ENCODE measurements around the gene MCM3AP. TPM values are rescaled to one million over a fixed set of nuclear protein-coding genes. Genes with fewer than 3 reads are reported as not detected.

The MCM3AP gene
- total and polyA plus RNA-seq, 9 of the 15 experiments (the other 6 are each of a cell fraction or from before 2014, with no cell fraction given), result 6.5 to 179 (median 69.6) TPM

DNA sequence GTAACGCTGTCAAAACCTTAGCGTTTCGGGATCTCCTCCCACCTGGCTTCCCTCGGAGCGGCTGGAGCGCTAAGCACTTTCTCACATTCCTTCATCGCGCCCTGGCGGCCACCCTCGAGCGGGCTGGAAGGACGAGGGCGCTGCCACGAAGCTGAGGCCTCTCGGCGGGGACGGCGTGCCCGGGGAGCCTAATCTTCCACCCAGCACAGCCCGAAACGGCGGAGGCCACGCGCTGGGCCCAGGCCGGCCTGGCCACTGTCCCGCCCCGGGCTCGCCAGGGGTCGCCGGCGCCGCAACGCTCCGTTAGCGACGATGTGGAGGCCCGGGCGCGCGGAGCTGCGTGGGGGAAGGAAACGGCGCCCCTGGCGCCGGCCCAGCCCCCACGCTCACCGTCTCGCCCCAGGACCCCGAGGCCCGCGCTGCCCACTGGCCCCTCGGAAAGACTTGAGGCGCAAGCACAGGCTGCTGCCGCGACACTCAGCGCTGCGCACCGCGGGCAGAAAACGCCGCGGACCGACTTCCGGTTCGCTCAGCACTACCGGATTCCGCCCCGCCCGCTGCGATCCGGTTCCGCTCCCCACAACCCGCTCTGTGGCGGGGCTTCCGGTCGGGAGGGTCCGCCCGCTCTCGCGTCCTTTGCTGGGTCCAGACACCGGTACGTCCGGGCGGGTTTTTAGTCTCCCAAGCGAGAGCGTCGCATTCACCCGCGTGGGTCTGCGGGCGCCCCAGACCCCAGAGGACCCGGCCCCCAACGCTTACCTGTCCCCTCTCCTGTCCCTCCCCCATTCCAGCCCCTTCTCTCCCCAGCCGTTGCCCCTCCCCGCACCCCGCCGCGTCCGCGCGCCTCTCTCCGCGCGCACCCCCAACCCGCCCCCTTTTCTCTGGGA, 593 bp upstream of the MCM3AP start, which contains the start of gene YBEY (continued):
- TF ChIP-seq CTCF (IDR thresholded peaks at IDR 0.05 in 2 of 3, conservative IDR thresholded peaks at IDR 0.05 in 1 of 3; ENCODE audit: insufficient read depth in 2 of 3, low read depth in 1 of 3, low read length in 3 of 3) (peak; percentile 41 to 57 (median 57)), ESRRA (IDR thresholded peaks at IDR 0.05; ENCODE audit: borderline replicate concordance, low read depth) (peak; percentile 66; the same call in 1 of the 2 replicates), STAT5A (IDR thresholded peaks at IDR 0.05; ENCODE audit: borderline replicate concordance, low read length) (no peak), THRA (IDR thresholded peaks at IDR 0.05) (no peak), ZMIZ1 (IDR thresholded peaks at IDR 0.05; ENCODE audit: low read depth in 2 of 2, low read length in 2 of 2) (peak in 1 of 2 experiments; percentile 63; a peak in 1 of 4 replicates), HOXB6 (CRISPR knock-in tag; IDR thresholded peaks at IDR 0.05; ENCODE audit: borderline replicate concordance) (0 out of 2 replicates have a peak, but pooled peaks have one; percentile 6), CHD4 (IDR thresholded peaks at IDR 0.05; ENCODE audit: insufficient read depth, insufficient replicate concordance, low read depth, low read length, poor library complexity, severe bottlenecking) (no peak), IFI16 (CRISPR knock-in tag; IDR thresholded peaks at IDR 0.05) (no peak), HCFC1 (IDR thresholded peaks at IDR 0.05; ENCODE audit: low read depth, low read length) (peak; percentile 86), SMAD3 (CRISPR knock-in tag; conservative IDR thresholded peaks at IDR 0.05) (0 out of 2 replicates have a peak, but pooled peaks have one; percentile 32), ETS2 (tag; IDR thresholded peaks at IDR 0.05; ENCODE audit: borderline replicate concordance, poor library complexity, severe bottlenecking) (peak; percentile 54), PTBP1 (IDR thresholded peaks at IDR 0.05; ENCODE audit: low read depth, low read length) (no peak), ZNF766 (CRISPR knock-in tag; conservative IDR thresholded peaks at IDR 0.05) (no peak), RHOXF2B (CRISPR knock-in tag; conservative IDR thresholded peaks at IDR 0.05) (no peak), ETV5 (CRISPR knock-in tag; IDR thresholded peaks at IDR 0.05; ENCODE audit: low read depth) (peak; percentile 90)
- TF ChIP-seq, protein P1, sequence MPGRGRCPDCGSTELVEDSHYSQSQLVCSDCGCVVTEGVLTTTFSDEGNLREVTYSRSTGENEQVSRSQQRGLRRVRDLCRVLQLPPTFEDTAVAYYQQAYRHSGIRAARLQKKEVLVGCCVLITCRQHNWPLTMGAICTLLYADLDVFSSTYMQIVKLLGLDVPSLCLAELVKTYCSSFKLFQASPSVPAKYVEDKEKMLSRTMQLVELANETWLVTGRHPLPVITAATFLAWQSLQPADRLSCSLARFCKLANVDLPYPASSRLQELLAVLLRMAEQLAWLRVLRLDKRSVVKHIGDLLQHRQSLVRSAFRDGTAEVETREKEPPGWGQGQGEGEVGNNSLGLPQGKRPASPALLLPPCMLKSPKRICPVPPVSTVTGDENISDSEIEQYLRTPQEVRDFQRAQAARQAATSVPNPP (IDR thresholded peaks at IDR 0.05; ENCODE audit: borderline replicate concordance, insufficient read depth, insufficient read length), result no peak

Measured in K562 (cell line).